WTC11 (cell line): ENCODE measurements around the gene CPOX. TPM values are rescaled to one million over a fixed set of nuclear protein-coding genes. Genes with fewer than 3 reads are reported as not detected.

Experiments used
- ATAC-seq: fragments of 200-7000 bp; cut with Tn5 transposase; 2 replicates; pipeline ENCODE4 v1.10.0; 2021; ENCODE audit warnings: mild to moderate bottlenecking, moderate library complexity
- CTCF ChIA-PET: fragments of 300-600 bp; sonication (Branson Sonifier 250); formaldehyde crosslinking; loops from one replicate; lab custom pipeline; 2021; ENCODE audit warnings: antibody characterized with exemption; lab: Charles Lee
- POLR2A ChIA-PET: fragments of 350-600 bp; sonication (Branson Sonifier 250); formaldehyde crosslinking; loops from one replicate; lab custom pipeline; 2021; ENCODE audit warnings: antibody characterized with exemption; lab: Charles Lee
- DNase-seq: peaks from one replicate; pipeline ENCODE4 v3.0.0; 2021; ENCODE audit warnings: low spot score
- H3K27ac Mint-ChIP-seq: 2 replicates; pipeline ENCODE4 v1.8.0; 2021; ENCODE audit warnings: mixed read lengths
- H3K27me3 Mint-ChIP-seq: 2 replicates; pipeline ENCODE4 v1.8.0; 2021; ENCODE audit warnings: low read depth, mild to moderate bottlenecking, moderate library complexity, mixed read lengths
- H3K36me3 Mint-ChIP-seq: 2 replicates; pipeline ENCODE4 v1.8.0; 2021; ENCODE audit warnings: mixed read lengths
- H3K4me1 Mint-ChIP-seq: 2 replicates; pipeline ENCODE4 v1.8.0; 2022; ENCODE audit warnings: mixed read lengths
- H3K4me3 Mint-ChIP-seq: 2 replicates; pipeline ENCODE4 v1.8.0; 2021; ENCODE audit warnings: mild to moderate bottlenecking, moderate library complexity, mixed read lengths
- H3K9me3 Mint-ChIP-seq: 2 replicates; pipeline ENCODE4 v1.8.0; 2021; ENCODE audit warnings: mixed read lengths
- CBFB ChIP-seq: sonication (generic); formaldehyde crosslinking; IDR thresholded peaks from 2 replicates; pipeline ENCODE4 v1.8.1; 2022; ENCODE audit warnings: mild to moderate bottlenecking, low read depth, missing genetic modification reagents
- CREM ChIP-seq: sonication (generic); formaldehyde crosslinking; IDR thresholded peaks from 2 replicates; pipeline ENCODE4 v1.8.1; 2022; ENCODE audit warnings: mild to moderate bottlenecking, missing genetic modification reagents, moderate library complexity
- FOXK1 ChIP-seq: sonication (generic); formaldehyde crosslinking; IDR thresholded peaks from 2 replicates; pipeline ENCODE4 v1.8.0; 2022; ENCODE audit warnings: mild to moderate bottlenecking, moderate library complexity, missing genetic modification reagents
- GRHL2 ChIP-seq: fragments of 250-450 bp; sonication (Bioruptor Pico); IDR thresholded peaks from 2 replicates; pipeline ENCODE4 v1.8.0; 2022; ENCODE audit warnings: mild to moderate bottlenecking, moderate library complexity; ENCODE audit not compliant: insufficient replicate concordance, severe bottlenecking
- HMGA2 ChIP-seq: fragments of 250-450 bp; sonication (Bioruptor Pico); IDR thresholded peaks from 2 replicates; pipeline ENCODE4 v1.4.0; 2021; ENCODE audit warnings: mild to moderate bottlenecking, moderate library complexity
- IRF2 ChIP-seq: sonication (generic); formaldehyde crosslinking; IDR thresholded peaks from 2 replicates; pipeline ENCODE4 v1.8.0; 2022; ENCODE audit warnings: low read depth, missing genetic modification reagents, borderline replicate concordance
- JUN ChIP-seq: sonication (generic); formaldehyde crosslinking; IDR thresholded peaks from 2 replicates; pipeline ENCODE4 v1.8.0; 2023; ENCODE audit warnings: mild to moderate bottlenecking, missing genetic modification reagents
- NFATC4 ChIP-seq: fragments of 250-450 bp; sonication (Bioruptor Pico); IDR thresholded peaks from 2 replicates; pipeline ENCODE4 v1.9.0; 2021; ENCODE audit warnings: mild to moderate bottlenecking
- SMAD4 ChIP-seq: sonication (generic); formaldehyde crosslinking; IDR thresholded peaks from 2 replicates; pipeline ENCODE4 v1.8.0; 2022; ENCODE audit warnings: mild to moderate bottlenecking, missing genetic modification reagents
- ZNF121 ChIP-seq: sonication (generic); formaldehyde crosslinking; IDR thresholded peaks from 2 replicates; pipeline ENCODE4 v1.8.0; 2023; ENCODE audit warnings: missing genetic modification reagents
- ZNF138 ChIP-seq: sonication (generic); formaldehyde crosslinking; conservative IDR thresholded peaks from 2 replicates; pipeline ENCODE4 v1.8.1; 2022; ENCODE audit warnings: mild to moderate bottlenecking, moderate library complexity, missing genetic modification reagents
- ZNF396 ChIP-seq: fragments of 250-450 bp; sonication (Bioruptor Pico); IDR thresholded peaks from 2 replicates; pipeline ENCODE4 v1.8.0; 2021; ENCODE audit warnings: mild to moderate bottlenecking, moderate library complexity, borderline replicate concordance
- ZNF423 ChIP-seq: fragments of 250-450 bp; sonication (Bioruptor Pico); IDR thresholded peaks from 2 replicates; pipeline ENCODE4 v2.1.2; 2022; ENCODE audit warnings: mild to moderate bottlenecking, moderate library complexity
- total RNA-seq: library from RNA; stranded (reverse); gene quantifications from 3 replicates; pipeline ENCODE4 v1.2.3, GENCODE V29; 2021
- TF ChIP-seq, protein P1 (sequence below): sonication (generic); formaldehyde crosslinking; IDR thresholded peaks from 2 replicates; pipeline ENCODE4 v1.8.1; 2022; ENCODE audit warnings: mild to moderate bottlenecking, missing genetic modification reagents, moderate library complexity, borderline replicate concordance
- TF ChIP-seq, protein P2 (sequence below): fragments of 250-450 bp; sonication (Bioruptor Pico); conservative IDR thresholded peaks from 2 replicates; pipeline ENCODE4 v1.9.0; 2021; ENCODE audit warnings: mild to moderate bottlenecking
- TF ChIP-seq, protein P3 (sequence below): sonication (generic); formaldehyde crosslinking; IDR thresholded peaks from 2 replicates; pipeline ENCODE4 v1.8.1; 2023; ENCODE audit warnings: mild to moderate bottlenecking, missing genetic modification reagents, moderate library complexity
- TF ChIP-seq, protein P4 (sequence below): fragments of 250-450 bp; sonication (Bioruptor Pico); IDR thresholded peaks from 2 replicates; pipeline ENCODE4 v1.9.0; 2021; ENCODE audit warnings: moderate library complexity, mild to moderate bottlenecking, inconsistent platforms, borderline replicate concordance
- TF ChIP-seq, protein P5 (sequence below): fragments of 250-450 bp; sonication (Bioruptor Pico); IDR thresholded peaks from 2 replicates; pipeline ENCODE4 v1.8.0; 2021; ENCODE audit warnings: mild to moderate bottlenecking
- TF ChIP-seq, protein P6 (sequence below): fragments of 250-450 bp; sonication (Bioruptor Pico); IDR thresholded peaks from 2 replicates; pipeline ENCODE4 v2.1.2; 2022; ENCODE audit warnings: mild to moderate bottlenecking, moderate library complexity
- TF ChIP-seq, protein P7 (sequence below): sonication (generic); formaldehyde crosslinking; IDR thresholded peaks from 2 replicates; pipeline ENCODE4 v1.8.0; 2022; ENCODE audit warnings: mild to moderate bottlenecking, missing genetic modification reagents

Gene CPOX
- total RNA-seq, 1 experiment from 2014 or later: 33.4 TPM

DNA sequence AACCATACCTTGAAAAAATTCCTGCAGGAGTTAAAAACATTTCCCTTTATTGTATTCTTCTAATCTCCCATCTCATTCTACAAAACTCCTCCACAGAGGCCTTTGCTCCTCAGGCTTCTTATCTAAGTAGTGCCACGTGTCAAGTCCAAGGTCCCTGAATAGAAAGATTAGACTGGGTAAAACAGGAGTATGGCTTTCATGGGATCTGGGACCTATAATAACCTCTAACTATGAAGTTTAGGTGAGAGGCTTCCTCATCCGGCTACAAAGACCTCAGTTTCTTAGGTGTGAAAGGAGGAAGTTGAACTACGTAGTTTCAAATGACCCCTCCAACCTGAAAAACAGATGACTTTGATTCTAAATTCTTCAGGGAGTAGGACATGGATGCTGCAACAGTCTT lies 41.7 kb downstream of the CPOX start (continued):
- TF ChIP-seq, protein P1, sequence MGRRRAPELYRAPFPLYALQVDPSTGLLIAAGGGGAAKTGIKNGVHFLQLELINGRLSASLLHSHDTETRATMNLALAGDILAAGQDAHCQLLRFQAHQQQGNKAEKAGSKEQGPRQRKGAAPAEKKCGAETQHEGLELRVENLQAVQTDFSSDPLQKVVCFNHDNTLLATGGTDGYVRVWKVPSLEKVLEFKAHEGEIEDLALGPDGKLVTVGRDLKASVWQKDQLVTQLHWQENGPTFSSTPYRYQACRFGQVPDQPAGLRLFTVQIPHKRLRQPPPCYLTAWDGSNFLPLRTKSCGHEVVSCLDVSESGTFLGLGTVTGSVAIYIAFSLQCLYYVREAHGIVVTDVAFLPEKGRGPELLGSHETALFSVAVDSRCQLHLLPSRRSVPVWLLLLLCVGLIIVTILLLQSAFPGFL: no peak
- TF ChIP-seq CBFB (CRISPR knock-in tag): no peak
- TF ChIP-seq IRF2 (CRISPR knock-in tag): no peak
- TF ChIP-seq ZNF138: no peak
- TF ChIP-seq, protein P2, sequence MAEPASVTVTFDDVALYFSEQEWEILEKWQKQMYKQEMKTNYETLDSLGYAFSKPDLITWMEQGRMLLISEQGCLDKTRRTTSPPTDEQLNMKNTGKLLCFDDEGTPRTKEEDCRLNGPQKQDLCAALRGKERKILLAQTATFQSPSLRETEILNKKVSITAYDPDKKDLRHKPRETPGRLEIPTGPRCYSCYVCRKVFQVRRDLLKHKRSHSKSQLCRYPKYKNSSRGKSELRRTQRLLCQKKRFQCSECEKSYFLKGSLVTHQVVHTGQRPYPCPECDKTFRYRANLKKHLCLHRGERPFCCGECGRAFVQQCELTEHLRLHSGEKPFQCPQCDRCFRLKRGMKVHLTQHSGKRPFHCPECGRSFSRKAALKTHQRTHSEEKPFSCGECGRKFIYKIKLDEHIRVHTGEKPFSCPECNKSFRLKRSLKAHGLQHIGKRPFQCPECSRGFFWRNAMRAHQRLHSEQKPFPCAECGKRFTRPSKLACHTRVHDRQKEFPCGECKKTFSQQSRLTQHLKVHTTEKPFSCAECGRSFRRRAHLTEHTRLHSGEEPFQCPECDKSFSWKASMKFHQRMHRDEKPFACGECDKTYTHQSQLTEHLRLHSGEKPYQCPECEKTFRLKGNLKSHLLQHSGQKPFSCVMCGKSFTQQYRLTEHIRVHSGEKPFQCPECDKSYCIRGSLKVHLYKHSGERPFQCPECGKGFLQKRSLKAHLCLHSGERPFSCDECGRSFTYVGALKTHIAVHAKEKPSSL (CRISPR knock-in tag): no peak
- no peak for TF ChIP-seq ZNF423 (CRISPR knock-in tag)
- TF ChIP-seq, protein P3, sequence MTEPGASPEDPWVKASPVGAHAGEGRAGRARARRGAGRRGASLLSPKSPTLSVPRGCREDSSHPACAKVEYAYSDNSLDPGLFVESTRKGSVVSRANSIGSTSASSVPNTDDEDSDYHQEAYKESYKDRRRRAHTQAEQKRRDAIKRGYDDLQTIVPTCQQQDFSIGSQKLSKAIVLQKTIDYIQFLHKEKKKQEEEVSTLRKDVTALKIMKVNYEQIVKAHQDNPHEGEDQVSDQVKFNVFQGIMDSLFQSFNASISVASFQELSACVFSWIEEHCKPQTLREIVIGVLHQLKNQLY (CRISPR knock-in tag): no peak

DNA sequence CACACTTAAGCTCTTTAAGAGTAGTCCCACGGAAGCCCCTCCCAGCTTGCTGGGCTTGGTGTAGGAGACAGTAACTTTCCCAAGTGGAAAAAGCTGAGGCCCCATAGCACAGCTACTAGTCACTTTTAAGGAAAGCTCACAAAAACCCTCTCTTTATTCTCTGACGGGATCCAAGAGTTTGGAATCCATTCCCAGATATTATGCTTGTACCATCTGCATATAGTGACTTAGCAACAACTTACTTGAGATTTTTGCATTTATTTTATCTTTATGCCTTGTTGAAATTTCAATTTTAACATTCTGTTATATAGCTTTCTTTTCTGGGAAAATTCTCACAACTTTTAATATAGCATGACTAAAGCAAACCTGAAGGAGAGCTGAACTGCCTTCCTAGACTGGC lies 42.2 kb downstream of the CPOX start:
- DNase-seq (no peak), ATAC-seq (no peak)
- Mint-ChIP-seq H3K4me1 (peaks cover 5% of the 10 kb centered on the region; the same call in 1 of the 2 replicates), H3K27me3 (no peaks in the 10 kb centered on the region), H3K27ac (no peak overlapping the region), H3K9me3 (no peaks in the 10 kb centered on the region), H3K36me3 (no peaks in the 10 kb centered on the region), H3K4me3 (no peak overlapping the region)
- ChIA-PET POLR2A (no interaction called here), CTCF (no interaction called here)
- TF ChIP-seq, protein P4, sequence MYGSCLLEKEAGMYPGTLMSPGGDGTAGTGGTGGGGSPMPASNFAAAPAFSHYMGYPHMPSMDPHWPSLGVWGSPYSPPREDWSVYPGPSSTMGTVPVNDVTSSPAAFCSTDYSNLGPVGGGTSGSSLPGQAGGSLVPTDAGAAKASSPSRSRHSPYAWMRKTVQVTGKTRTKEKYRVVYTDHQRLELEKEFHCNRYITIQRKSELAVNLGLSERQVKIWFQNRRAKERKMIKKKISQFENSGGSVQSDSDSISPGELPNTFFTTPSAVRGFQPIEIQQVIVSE (CRISPR knock-in tag): no peak
- TF ChIP-seq HMGA2 (CRISPR knock-in tag) (no peak), JUN (no peak), ZNF121 (CRISPR knock-in tag) (no peak), SMAD4 (no peak), ZNF396 (no peak), NFATC4 (CRISPR knock-in tag) (no peak), GRHL2 (CRISPR knock-in tag) (no peak), CREM (no peak), FOXK1 (CRISPR knock-in tag) (no peak), ZNF138 (no peak)
- TF ChIP-seq, protein P3 (CRISPR knock-in tag): no peak
- TF ChIP-seq, protein P5, sequence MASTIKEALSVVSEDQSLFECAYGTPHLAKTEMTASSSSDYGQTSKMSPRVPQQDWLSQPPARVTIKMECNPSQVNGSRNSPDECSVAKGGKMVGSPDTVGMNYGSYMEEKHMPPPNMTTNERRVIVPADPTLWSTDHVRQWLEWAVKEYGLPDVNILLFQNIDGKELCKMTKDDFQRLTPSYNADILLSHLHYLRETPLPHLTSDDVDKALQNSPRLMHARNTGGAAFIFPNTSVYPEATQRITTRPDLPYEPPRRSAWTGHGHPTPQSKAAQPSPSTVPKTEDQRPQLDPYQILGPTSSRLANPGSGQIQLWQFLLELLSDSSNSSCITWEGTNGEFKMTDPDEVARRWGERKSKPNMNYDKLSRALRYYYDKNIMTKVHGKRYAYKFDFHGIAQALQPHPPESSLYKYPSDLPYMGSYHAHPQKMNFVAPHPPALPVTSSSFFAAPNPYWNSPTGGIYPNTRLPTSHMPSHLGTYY (CRISPR knock-in tag): no peak
- TF ChIP-seq, protein P6, sequence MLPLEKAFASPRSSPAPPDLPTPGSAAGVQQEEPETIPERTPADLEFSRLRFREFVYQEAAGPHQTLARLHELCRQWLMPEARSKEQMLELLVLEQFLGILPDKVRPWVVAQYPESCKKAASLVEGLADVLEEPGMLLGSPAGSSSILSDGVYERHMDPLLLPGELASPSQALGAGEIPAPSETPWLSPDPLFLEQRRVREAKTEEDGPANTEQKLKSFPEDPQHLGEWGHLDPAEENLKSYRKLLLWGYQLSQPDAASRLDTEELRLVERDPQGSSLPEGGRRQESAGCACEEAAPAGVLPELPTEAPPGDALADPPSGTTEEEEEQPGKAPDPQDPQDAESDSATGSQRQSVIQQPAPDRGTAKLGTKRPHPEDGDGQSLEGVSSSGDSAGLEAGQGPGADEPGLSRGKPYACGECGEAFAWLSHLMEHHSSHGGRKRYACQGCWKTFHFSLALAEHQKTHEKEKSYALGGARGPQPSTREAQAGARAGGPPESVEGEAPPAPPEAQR: no peak
- TF ChIP-seq, protein P7, sequence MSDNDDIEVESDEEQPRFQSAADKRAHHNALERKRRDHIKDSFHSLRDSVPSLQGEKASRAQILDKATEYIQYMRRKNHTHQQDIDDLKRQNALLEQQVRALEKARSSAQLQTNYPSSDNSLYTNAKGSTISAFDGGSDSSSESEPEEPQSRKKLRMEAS (CRISPR knock-in tag): no peak
